Karpas-422 (cell line): ENCODE measurements around the gene SLC7A6OS. TPM values are rescaled to one million over a fixed set of nuclear protein-coding genes. Genes with fewer than 3 reads are reported as not detected.

Source experiments
- small RNA-seq: library from RNA; depleted of rRNA; stranded (forward); fragments of <200 nt; gene quantifications from one replicate; pipeline ENCODE3, GENCODE V24; 2014
- total RNA-seq: library from RNA; depleted of rRNA; stranded (reverse); fragments of >200 nt; shearing (Covaris generic); gene quantifications from 2 replicates; pipeline ENCODE4 v1.2.3, GENCODE V29; 2014; ENCODE audit warnings: low replicate concordance; rRNA removed

SLC7A6OS gene
- total RNA-seq, 1 experiment from 2014 or later = 13.3 TPM

Small RNA genes within 50 kb of the gene (small RNA-seq; reads per million reads assigned to genes)
- not detected for gene RNU4-30P
- gene RNU6-1262P = not detected

Other genes starting within 250 kb of the SLC7A6OS start
- 39.1 and 72.3 TPM in 2 replicates for gene NFATC3, start 225.6 kb downstream of the SLC7A6OS start, total RNA-seq
- gene ESRP2, start 74.8 kb downstream of the SLC7A6OS start, total RNA-seq = not detected in 2 replicates
- 8.7 and 14.3 TPM in 2 replicates for gene PLA2G15, start 65.6 kb downstream of the SLC7A6OS start, total RNA-seq
- 44.2 and 83.2 TPM in 2 replicates for gene SLC7A6, start 46.4 kb downstream of the SLC7A6OS start, total RNA-seq
- 43.9 and 44.6 TPM in 2 replicates for gene PRMT7, start 73 bp upstream of the SLC7A6OS start, total RNA-seq
- 5.0 and 12.6 TPM in 2 replicates for gene SMPD3, start 137.6 kb upstream of the SLC7A6OS start, total RNA-seq
- gene ZFP90, start 228.3 kb upstream of the SLC7A6OS start, total RNA-seq = 24.1 and 34.8 TPM in 2 replicates